ENCODE data around the gene PTPRC.

PTPRC gene

DNA sequence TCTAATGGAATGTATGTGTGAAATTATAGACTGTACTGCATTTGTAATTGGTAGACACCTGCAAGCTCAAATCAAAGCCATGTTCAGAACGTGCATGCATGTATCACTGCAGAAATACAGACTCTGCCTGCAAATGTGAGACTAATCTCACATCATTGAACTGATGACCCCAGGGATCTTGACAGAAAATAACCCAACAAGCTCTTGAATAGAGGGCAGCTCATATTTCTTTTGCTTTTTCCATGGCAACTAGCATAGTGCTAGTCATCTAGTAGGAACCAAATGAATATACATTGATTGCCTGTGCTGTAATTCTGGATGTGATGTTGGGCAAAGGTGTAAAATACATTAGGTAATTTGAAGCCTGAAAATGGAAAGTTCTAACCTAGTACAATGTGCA lies 62.4 kb downstream of the PTPRC start:
- no peak for DNase-seq (ENCODE audit: low read depth)

DNA sequence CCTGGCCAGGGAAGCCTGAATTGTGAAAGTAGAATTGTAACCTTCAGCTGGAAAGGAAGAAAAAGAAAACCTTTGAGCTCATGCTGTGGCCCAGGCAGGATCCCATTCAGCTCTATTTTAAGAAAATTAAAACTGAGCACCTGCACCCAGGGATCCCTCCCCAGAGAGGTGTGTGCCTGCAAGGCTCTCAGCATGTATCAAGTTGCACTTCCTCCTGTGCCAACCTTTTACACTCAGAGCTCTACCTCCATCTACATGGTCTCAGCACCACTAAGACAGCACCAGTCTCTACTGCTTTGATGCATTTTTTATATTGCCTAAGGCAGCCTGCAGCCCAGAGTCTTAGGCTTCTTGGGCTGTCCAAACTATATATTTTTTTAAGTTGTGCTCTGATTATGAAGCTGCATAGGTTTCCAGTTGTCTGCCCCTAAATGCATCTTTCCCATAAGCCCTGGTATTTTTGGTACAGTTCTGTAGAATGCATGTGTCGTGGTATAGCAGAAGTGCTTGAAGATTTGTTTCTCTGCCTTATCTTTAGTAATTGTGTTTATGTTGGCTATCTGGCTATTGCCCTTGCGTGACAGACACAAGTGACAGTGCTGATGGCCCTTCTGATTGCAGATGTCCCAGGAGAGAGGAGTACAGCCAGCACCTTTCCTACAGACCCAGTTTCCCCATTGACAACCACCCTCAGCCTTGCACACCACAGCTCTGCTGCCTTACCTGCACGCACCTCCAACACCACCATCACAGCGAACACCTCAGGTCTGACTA lies 63.1 kb downstream of the PTPRC start:
- no peak for DNase-seq (ENCODE audit: low read depth)

DNA sequence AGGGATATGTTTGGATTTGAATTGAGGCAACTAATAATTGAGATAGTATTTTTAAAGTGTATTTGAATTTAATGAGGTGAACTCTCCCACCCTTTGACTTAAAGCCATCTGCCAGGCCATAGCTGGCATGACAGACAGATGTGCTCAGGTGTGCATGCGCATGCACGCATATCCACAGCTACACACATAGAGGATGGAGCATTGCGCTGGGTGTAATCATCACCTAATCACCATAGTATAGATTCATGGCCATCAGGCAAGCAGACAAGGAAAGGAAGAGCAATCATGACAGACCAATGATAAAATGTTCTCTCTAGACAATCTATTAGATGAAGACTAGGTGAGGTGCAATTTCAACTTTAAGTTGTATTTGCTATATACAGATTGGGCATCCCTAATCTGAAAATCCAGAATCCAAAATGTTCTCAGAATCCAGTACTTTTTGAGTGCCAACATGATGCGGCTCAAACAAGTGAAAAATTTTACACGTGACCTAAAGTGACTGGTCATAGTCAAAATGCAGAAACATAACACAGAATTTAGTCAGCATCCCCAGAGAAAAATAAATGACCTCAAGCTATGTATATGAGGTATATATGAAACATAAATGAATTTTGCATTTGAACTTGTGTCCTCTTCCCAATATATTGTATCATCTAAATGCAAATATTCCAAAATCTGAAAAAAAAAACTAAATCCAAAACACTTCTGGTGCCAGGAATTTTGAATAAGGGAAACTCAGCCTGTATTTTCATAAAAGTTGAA lies 70.1 kb downstream of the PTPRC start:
- no peak for DNase-seq (ENCODE audit: low read depth)

DNA sequence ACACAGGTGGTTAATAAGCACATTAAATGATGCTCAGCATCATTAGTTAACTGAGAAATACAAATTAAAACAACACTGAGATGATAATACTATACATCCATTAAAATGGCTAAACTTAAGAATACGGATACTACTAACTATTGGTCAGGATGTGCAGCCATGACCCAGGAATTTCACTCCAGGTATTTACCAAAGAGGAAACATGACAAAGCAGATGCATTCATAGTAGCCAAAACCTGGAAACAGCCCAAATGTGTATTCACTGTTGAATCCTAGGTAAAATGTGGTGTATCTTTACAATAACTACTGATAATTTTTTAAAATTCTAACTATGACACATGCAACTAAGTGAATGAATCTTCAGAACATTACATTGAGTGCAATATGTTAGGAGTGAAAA lies 73.0 kb downstream of the PTPRC start:
- DNase-seq (ENCODE audit: low read depth): no peak

DNA sequence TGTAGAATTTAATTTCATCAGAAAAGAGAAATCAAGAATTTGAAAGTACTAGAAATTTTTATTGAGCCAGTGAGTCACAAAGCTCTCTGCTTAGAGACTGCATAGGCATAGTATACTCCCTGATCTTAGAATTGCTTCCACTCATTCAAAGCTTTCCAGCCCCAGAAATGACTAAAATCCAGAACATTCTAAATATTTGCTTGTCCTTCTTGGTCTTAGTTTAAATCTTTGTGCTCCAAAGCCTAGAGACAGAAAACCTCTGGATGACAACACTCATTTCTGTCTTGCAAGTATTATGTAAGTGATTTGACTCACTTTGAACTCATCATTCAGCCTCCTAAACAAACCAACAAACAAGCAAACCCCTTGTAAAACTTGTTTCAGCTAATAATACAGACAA lies 74.2 kb downstream of the PTPRC start:
- peak; percentile 73 for DNase-seq (ENCODE audit: low read depth)

DNA sequence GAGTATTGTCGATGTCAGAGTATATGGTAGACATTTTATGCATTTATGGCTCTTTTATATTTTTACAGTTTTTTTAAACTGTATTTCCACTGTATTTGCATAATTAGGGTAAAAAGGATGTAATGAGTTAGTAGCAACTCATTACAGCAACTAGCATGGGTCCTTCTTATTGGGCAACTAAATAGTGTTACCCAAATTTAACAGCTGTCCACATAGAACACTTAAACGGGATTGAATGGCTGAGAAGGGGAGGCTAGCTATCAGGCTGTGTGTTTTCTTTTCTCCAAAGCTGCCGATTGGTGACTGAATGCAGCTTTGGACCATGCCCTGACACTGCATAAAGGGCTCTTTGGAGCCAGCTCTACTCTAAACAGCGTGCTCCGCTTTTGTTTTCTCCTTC lies 75.4 kb downstream of the PTPRC start:
- no peak for DNase-seq (ENCODE audit: low read depth)

DNA sequence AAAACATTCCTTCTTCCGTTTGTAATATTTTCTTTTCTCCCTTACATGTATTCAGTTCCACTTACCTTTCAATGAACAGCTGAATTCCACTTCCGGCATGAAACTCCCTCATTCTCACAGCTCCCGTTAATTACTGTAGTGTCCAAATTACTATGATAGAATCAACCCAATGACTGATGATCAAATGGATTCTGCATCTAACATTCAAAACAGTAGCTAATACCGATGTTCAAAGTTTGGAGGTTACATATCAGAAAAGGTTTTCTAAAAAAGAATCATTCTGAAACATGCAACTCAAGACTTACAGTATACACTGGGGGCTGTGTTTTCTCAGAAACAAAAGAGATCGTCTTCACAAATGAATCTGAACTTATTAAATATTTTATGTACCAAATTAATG lies 77.2 kb downstream of the PTPRC start:
- DNase-seq (ENCODE audit: low read depth): no peak

DNA sequence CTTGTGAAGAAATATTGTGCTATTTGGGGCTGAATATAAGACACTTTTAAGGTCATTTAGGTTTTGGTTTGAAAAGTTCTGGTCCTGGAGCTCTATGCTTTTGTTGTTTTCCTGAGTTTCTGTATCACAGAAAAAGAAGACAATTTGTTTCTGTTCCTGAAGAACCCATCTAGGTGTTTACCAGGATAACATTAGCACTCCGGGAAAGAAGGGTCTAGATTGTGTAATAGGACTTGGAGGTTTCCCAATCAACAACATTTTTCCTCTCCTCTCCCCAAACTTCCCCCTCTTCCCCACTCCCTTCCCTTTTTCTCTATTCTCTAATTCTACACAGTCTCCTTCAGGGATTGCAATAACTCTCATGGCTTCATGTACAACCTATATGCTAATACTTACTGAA lies 78.7 kb downstream of the PTPRC start:
- no peak for DNase-seq (ENCODE audit: low read depth)

DNA sequence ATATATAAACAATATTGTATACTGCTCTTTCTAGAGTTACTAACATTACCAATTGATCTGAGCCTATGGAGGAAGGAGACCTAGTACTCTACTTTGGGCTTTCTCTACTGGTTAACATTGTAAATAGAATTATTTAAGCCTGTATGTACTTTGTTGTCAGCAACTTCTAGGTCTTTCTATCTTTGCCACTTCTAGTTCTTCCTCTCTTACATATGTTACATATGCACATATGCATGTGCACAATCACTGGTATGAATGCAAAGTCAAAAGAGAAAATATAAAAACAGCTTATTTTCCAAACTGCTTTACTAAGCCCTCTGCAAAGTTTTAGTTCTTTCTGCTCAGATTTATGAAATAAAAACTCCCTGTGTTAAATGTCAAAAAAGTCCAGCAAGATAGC lies 84.3 kb downstream of the PTPRC start:
- no peak for DNase-seq (ENCODE audit: low read depth)

DNA sequence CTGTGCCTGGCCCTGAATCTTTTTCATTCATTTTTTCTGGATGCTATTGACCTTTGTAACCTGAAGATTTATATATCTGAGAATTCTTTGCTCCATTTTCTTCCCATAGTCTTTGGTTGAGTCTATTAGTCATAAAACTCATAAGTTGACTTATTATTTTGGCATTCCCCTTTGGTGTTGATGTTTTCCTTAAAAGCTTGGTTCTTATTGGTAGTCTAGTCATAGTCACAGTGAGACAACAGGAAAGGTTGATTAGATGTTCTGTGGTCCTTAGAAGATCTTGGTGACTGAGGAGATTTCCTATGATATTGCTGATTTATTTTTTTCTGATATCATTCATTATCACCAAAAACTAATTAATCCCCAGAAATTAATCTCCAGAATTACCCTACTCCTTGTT lies 86.2 kb downstream of the PTPRC start:
- DNase-seq (ENCODE audit: low read depth): no peak

DNA sequence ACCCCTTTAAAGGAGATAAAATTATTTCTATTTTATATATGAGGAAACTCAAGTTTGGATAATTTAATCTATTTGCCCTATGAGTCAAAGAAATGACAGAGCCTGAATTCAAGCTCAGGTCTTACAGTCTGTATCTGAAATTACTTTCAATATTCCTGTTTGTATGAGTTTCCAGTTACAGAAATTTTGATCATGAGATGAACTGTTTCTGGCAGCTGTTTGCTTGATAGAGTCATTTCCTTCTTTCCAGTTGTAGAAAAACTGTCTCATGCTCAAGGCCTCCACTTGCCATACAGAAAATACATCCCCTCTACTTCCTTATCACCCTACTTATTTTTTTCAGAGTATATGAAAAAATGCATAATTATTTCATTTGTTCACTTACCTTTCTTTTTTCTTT lies 87.6 kb downstream of the PTPRC start:
- DNase-seq (ENCODE audit: low read depth): peak; percentile 10

DNA sequence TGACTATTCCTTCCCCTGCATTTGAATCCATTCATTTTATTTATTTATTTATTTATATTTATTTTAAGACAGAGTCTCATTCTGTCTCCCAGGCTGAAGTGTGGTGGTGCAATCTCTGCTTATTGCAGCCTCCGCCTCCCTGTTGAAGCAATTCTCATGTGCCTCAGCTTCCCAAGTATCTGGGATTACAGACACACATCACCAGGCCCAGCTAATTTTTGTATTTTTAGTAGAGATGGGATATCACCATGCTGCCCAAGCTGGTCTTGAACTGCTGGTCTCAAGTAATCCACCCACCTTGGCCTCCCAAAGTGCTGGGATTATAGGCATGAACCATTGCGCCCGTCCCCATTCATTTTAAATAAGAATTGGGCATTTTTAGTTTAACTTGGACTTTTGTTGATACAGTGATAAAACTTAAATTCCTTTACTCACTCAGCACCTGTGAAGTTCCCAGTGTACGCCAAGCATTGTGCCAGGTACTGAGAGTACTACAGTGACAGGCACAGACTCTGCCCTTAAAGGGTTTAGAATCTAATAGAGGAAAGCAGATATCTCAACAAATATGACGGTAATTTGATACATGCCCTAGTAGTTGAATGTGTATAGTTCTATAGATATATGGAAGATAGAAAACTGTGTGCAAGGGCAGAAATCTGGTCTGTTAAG lies 90.5 kb downstream of the PTPRC start:
- no peak for DNase-seq (ENCODE audit: low read depth)

DNA sequence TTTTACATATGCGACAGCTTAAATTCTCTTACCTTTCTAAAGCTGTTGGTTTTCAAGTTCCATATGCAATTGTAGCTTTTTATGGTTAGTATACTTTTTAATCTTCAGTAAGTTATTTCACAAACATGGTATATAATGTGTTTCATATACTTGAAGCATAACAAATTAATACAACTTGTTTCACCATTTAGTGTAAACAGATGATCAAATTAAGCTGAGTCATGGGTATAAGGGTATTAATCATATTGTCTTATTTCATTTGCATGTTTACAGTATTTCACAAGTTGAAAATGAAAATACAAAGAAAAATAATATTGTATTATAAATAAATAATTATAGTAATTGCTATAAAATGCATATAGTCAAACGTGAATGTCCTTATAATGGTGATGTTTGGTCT lies 92.1 kb downstream of the PTPRC start:
- DNase-seq (ENCODE audit: low read depth): no peak

DNA sequence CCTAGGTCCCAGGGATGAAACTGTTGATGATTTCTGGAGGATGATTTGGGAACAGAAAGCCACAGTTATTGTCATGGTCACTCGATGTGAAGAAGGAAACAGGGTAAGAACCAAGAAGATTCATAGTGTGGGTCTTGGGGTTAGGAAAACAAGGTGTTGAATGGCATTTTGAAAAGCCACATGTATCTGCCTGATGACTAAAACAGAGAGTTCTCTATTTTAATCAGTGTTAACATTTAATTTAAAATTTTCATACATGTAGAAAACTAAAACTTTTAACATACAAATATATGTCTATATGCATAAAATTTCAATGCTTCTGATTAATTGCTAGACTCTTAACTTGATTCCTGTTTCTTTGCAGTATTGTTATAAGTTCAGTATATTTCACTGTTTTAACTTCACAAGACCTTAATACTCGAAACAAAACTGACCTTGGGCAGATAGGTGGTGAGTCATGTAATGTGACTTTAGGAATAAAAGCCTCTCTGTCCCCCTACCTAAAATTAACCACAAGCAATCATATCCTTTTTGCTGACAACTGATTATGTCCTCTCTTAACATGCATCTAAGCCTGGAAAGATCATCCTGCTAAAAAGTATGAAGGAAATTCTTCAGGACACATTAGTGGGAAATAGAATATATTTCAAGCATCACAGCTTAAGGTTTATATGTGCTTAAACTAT lies 95.6 kb downstream of the PTPRC start:
- no peak for DNase-seq (ENCODE audit: low read depth)

DNA sequence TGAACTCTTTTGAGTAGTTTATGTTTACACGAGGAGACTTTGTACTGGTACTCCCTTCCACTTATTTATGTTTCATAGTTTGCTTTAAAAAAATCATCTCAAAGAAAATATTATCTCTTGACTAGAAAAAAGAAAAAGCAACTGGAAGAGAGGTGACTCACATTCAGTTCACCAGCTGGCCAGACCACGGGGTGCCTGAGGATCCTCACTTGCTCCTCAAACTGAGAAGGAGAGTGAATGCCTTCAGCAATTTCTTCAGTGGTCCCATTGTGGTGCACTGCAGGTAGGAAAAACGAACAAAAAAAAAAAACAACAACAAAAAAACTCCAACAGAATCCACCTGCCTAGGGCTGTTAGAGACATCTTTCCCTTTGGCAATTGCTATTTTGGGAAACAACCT lies 102.9 kb downstream of the PTPRC start:
- DNase-seq (ENCODE audit: low read depth): peak; percentile 38

DNA sequence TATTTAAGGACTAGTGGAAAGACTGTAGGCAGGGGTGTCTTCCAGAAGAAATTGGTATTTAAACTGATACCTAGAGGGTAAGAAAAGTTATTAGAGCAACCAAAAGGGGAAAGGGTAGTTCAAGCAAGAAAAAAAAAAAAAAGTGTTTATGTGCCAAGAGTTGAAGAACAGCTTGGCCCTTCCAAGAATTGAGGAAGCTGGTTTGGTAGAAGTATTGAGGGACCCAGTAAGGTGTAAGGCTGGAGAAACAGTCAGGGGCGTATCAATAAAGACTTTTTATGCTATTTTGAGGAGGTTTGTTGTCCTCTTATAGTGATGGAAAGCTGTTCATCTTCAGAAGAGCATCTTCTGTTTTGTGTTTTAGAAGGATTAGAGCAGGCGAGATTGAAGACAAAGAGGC lies 108.3 kb downstream of the PTPRC start:
- no peak for DNase-seq (ENCODE audit: low read depth)

DNA sequence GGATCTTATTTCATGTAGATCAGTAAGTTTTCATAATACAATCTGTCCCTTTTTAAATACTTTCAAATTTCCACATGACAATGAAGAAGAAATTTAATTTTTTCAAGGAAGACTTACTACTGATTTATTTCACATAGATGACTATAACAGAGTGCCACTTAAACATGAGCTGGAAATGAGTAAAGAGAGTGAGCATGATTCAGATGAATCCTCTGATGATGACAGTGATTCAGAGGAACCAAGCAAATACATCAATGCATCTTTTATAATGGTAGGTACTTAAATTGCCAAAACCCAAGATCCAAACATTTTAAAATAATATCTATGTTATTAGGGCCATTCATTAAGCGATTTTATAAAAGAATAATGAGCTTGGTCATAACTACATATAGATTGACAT lies 110.4 kb downstream of the PTPRC start:
- DNase-seq (ENCODE audit: low read depth): no peak

DNA sequence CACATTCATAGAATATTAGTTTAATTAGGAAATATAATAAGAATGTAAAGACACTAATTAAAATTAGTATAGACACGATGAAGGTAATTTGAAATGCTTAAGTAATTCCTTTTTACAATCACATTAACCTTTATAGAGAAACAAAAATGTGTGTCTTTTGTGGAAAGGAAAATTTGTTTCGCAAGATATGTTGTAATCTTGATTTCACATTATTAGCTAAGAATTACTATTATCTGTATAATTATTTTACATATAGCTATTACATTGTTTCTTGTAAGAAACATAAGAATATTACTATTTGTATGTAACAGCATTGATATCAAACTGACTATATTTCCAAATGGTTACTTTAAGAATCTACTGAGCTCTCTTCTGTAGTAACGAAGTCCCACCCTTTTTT lies 111.2 kb downstream of the PTPRC start:
- peak; percentile 17 for DNase-seq (ENCODE audit: low read depth)

DNA sequence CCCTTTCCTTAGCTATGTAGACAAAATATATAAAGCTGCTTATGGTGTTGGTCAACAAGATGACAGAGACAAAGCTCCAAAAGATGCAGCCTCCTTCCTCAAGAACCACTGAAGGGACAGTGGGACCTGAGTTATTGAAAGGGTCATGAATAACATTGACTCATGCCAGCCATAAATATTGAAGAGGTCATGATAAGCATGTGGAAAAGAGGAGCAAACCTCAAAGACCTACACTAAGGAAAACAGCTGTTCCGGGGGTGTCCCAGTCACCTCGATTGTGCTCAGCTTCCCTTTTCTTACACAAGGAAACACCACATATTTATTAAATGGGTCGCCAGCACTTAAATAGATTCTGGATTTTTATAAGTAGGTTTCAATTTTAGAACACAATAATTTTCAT lies 112.9 kb downstream of the PTPRC start:
- DNase-seq (ENCODE audit: low read depth): no peak

DNA sequence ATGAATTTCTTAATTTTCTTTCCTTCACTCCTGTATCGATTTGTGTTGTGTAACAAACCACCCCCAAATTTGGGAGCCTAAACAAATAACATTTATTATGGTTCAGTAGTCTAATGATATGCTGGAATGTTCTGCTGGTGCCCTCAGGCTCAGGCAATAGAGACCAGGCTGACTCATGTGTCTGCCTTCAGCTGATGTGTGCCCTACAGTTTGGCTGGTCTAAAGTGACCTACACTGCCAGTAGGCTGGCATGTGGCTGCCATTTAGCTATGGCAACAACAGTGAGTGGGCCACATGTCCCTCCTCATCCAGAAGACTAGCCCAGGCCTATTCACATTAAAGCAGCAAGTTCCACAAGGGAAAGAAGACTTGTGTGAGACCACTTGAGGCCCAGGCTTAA lies 115.8 kb downstream of the PTPRC start:
- no peak for DNase-seq (ENCODE audit: low read depth)

DNA sequence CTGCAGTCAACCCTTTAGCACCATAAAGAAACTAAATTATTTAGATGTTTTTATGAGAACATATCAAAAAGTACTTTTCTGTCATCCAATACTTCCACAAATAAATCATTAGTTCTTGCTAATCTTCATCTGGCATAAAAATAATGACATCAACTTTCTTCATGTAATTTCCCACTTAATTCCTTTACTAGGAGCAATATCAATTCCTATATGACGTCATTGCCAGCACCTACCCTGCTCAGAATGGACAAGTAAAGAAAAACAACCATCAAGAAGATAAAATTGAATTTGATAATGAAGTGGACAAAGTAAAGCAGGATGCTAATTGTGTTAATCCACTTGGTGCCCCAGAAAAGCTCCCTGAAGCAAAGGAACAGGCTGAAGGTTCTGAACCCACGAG lies 116.9 kb downstream of the PTPRC start:
- no peak for DNase-seq (ENCODE audit: low read depth)

DNA sequence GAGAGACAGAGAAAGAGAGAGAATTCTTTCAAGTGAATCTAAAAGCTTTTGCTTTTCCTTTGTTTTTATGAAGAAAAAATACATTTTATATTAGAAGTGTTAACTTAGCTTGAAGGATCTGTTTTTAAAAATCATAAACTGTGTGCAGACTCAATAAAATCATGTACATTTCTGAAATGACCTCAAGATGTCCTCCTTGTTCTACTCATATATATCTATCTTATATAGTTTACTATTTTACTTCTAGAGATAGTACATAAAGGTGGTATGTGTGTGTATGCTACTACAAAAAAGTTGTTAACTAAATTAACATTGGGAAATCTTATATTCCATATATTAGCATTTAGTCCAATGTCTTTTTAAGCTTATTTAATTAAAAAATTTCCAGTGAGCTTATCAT lies 117.6 kb downstream of the PTPRC start:
- peak; percentile 21 for DNase-seq (ENCODE audit: low read depth)

Measured in amniotic epithelial cell (primary cell).